HepG2 (cell line): Measurements from ENCODE around the gene BSG.

ENCODE experiments used
- ATF1 ChIP-seq: IDR thresholded peaks from 2 replicates; pipeline ENCODE4 v1.6.1; 2016; ENCODE audit warnings: mild to moderate bottlenecking, control low read depth
- CHD4 ChIP-seq: fragments of 200-600 bp; sonication (generic); IDR thresholded peaks from 2 replicates; pipeline ENCODE4 v1.7.0; 2017; ENCODE audit warnings: mild to moderate bottlenecking, low read length, borderline replicate concordance
- CTCF ChIP-seq: sonication (generic); formaldehyde crosslinking; IDR thresholded peaks from 2 replicates; pipeline ENCODE4 v1.5.0; 2020; ENCODE audit warnings: mild to moderate bottlenecking, missing genetic modification reagents, moderate library complexity
- ELF4 ChIP-seq: sonication (generic); formaldehyde crosslinking; IDR thresholded peaks from 2 replicates; pipeline ENCODE4 v1.5.0; 2020; ENCODE audit warnings: missing genetic modification reagents, mild to moderate bottlenecking, moderate library complexity, borderline replicate concordance
- MAF1 ChIP-seq: sonication (generic); formaldehyde crosslinking; IDR thresholded peaks from 2 replicates; pipeline ENCODE4 v1.5.0; 2020; ENCODE audit warnings: missing genetic modification reagents, borderline replicate concordance
- ZNF644 ChIP-seq: IDR thresholded peaks from 2 replicates; pipeline ENCODE4 v1.6.1; 2016; ENCODE audit warnings: low read depth
- ZNF670 ChIP-seq: sonication (generic); formaldehyde crosslinking; IDR thresholded peaks from 2 replicates; pipeline ENCODE4 v1.8.0; 2022; ENCODE audit warnings: mild to moderate bottlenecking, missing genetic modification reagents, borderline replicate concordance

DNA sequence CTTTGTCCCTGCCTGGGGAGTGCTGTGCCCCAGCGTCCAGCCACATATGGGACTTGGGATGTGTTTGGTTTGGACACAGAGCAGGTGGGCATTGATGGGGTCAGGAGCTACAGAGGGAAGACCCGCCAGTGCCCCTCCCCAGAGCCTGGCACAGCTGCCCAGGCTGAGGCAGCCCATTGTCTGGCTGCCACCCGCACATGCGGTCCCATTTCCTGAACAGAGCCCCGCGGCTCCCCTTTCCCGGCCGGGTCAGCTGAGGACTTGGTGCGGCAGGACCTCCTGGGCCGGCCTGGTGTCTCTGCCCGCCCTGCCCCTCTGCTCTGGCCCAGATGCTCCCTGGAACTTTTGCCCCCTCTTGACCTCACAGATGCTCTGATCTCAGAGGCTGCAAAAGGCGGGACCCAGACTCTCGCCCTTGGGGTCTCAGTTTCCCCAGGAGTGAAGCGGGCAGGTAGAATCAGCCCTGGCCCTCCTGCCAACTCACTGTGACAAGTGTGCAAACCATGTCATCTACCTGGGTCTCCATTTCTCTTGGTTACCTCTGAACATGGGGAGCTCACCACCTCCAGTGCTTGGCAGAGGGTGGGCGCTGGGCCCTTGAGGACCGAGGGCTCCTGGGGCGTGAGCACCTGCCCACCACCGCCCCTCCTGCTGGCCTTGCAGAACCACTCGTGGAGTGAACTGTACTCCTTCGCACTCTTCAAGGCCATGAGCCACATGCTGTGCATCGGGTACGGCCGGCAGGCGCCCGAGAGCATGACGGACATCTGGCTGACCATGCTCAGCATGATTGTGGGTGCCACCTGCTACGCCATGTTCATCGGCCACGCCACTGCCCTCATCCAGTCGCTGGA, 35.1 kb downstream of the BSG start:
- no peak for TF ChIP-seq CHD4
- no peak for TF ChIP-seq ATF1
- TF ChIP-seq ELF4: no peak
- no peak for TF ChIP-seq MAF1 (CRISPR knock-in tag)
- TF ChIP-seq CTCF (CRISPR knock-in tag): no peak
- TF ChIP-seq ZNF670 (CRISPR knock-in tag): no peak
- no peak for TF ChIP-seq ZNF644 (CRISPR knock-in tag)
